Bronchial epithelial cell (primary cell): ENCODE results near the gene IGSF9B. TPM values are rescaled to one million over a fixed set of nuclear protein-coding genes. Genes with fewer than 3 reads are reported as not detected.
A peak's percentile ranks its signal among the peaks of the same experiment; 100 is the strongest.

Experiments used
- DNase-seq: peaks from one replicate; pipeline ENCODE4 v3.0.0-alpha.2; 2010; ENCODE audit warnings: low read depth
- FAIRE-seq: peaks from 2 replicates; lab custom pipeline; 2011; peaks lifted over from hg19 to GRCh38; lab: Jason Lieb, UNC
- H3K27me3 ChIP-seq: 2 replicates; pipeline ENCODE4 v1.5.1; 2011; ENCODE audit warnings: low read length; ENCODE audit not compliant: control insufficient read depth, insufficient read depth
- H3K36me3 ChIP-seq: 2 replicates; pipeline ENCODE4 v1.5.1; 2011; ENCODE audit warnings: low read length; ENCODE audit not compliant: control insufficient read depth, insufficient read depth
- H3K4me3 ChIP-seq: 2 replicates; pipeline ENCODE4 v1.5.1; 2011; ENCODE audit warnings: mild to moderate bottlenecking, low read depth, low read length, control low read depth
- total RNA-seq: library from RNA; depleted of rRNA; stranded (reverse); fragments of >200 nt; gene quantifications from 2 replicates; pipeline ENCODE4 v1.2.1, GENCODE V29; 2014
- TF ChIP-seq, protein P1 (sequence below): IDR thresholded peaks from 2 replicates; pipeline ENCODE4 v1.5.1; 2011; ENCODE audit warnings: mild to moderate bottlenecking, moderate library complexity, low read length, control low read depth, inconsistent platforms; ENCODE audit not compliant: insufficient read depth, severe bottlenecking

The IGSF9B gene
- total RNA-seq, 1 donor from 2014 or later, result under 0.01 TPM

DNA sequence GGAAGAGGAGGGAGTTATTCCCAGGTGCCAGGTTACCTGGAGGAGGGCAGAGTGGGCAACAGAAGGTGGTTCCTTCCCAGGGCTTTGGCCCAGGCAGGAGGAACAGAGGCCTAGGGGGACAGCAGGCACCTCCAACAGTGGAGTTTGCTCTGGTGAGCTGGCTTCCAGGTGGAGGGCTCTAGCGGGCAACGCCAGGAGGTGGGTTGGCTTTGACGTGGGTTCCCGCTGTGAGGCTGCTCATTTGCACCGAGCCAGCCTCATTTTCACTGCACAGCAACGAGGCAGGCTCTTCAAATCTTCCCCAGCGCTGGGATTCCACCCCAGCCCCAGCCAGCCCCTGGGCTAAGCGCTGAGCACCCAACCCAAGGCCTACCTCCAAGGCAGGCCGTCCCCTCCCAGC is 8.1 kb downstream of the IGSF9B start:
- TF ChIP-seq, protein P1, sequence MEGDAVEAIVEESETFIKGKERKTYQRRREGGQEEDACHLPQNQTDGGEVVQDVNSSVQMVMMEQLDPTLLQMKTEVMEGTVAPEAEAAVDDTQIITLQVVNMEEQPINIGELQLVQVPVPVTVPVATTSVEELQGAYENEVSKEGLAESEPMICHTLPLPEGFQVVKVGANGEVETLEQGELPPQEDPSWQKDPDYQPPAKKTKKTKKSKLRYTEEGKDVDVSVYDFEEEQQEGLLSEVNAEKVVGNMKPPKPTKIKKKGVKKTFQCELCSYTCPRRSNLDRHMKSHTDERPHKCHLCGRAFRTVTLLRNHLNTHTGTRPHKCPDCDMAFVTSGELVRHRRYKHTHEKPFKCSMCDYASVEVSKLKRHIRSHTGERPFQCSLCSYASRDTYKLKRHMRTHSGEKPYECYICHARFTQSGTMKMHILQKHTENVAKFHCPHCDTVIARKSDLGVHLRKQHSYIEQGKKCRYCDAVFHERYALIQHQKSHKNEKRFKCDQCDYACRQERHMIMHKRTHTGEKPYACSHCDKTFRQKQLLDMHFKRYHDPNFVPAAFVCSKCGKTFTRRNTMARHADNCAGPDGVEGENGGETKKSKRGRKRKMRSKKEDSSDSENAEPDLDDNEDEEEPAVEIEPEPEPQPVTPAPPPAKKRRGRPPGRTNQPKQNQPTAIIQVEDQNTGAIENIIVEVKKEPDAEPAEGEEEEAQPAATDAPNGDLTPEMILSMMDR, result no peak
- DNase-seq, result no peak
- no peak for FAIRE-seq
- no peaks in the 10 kb centered on the region for H3K36me3 ChIP-seq
- H3K27me3 ChIP-seq, result no peaks in the 10 kb centered on the region
- no peak overlapping the region for H3K4me3 ChIP-seq

DNA sequence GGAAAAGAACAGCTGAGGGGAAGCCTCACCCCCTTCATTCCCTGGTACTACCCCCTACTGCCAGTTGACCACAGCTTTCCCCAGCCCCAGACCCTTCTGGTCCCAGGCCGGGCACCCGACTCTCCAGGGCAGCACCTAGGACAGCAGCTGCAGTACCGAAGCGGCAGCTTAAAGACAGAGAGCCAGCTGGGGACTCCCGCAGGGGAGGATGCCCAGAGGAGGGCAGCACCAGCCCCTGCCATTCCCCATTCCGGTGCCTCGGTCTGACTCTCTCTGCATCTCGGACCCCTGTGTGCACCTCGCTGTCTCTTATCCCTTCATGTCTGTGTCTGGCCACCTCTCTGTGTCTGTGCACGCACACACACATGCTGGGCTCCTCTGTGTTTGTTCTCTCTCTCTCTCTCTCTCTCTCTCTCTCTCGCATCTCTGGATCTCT is 9.4 kb downstream of the IGSF9B start:
- peak; percentile 24 for DNase-seq
- no peak for FAIRE-seq
- Histone ChIP-seq H3K27me3 (no peaks in the 10 kb centered on the region), H3K4me3 (no peak overlapping the region), H3K36me3 (no peaks in the 10 kb centered on the region)
- TF ChIP-seq, protein P1, result peak; percentile 45

DNA sequence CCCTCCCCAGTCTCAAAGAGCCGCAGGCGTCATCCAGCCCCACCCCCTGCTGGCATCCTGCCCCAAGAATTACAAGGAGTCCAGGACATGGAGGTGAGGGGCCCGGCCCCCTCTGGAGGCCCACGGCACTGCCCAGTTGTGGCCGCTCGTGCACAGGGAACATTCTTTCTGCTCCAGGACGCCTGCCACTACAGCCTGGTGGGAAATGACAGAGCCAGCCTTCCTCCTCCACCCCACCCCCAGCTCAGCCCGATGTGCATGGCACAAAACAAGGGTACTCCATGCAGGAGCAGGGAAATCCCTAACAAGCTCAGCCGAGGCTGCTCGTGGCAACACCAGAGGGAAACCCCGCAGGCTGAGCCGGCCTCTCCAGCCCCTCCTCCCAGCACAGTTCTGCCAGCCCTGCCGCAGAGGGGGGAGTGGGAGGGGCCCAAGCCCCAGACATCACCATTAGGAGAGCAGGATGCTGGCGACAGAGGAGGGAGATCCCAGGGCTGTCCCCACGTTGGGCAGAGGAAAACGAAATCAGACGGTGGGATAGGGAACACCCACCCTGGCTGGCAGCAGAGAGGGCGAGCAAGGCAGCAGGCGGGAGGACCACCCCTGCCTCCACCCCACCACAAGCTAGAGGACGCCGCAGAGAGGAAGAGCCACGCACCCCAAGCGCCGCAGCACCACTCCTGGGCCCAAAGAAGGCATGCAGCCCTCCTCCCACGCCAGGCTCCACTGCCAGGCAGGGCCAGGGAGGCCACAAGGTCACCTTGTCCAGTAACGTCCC is 10.0 kb downstream of the IGSF9B start:
- H3K27me3 ChIP-seq, result no peaks in the 10 kb centered on the region

DNA sequence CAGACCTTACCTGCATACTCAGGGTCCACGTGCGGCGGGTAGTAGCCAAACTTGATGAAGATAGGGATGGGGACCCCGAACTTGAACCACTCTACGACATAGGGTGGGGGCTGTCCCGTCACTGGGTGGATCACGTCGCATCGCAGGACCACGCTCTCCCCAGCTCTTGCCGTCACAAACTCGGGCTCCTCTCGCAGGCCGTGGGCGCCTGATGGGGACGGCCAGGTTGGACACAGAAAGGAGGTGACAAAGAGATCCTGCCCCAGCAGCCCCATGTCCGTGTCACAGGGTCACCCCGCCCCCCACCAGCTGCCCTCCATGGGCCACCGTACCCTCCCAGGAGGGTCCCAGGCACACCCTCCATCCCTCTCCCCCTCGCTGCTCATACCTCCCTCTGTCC is 10.7 kb downstream of the IGSF9B start:
- FAIRE-seq (no peak), DNase-seq (no peak)
- no peak overlapping the region for H3K4me3 ChIP-seq
- no peaks in the 10 kb centered on the region for H3K36me3 ChIP-seq
- H3K27me3 ChIP-seq, result no peaks in the 10 kb centered on the region
- TF ChIP-seq, protein P1, result no peak

More for the DNA sequence above, 10.0 kb downstream of the IGSF9B start:
- Histone ChIP-seq H3K4me3 (no peak overlapping the region), H3K36me3 (no peaks in the 10 kb centered on the region)
- no peak for DNase-seq
- TF ChIP-seq, protein P1, result no peak
- no peak for FAIRE-seq

DNA sequence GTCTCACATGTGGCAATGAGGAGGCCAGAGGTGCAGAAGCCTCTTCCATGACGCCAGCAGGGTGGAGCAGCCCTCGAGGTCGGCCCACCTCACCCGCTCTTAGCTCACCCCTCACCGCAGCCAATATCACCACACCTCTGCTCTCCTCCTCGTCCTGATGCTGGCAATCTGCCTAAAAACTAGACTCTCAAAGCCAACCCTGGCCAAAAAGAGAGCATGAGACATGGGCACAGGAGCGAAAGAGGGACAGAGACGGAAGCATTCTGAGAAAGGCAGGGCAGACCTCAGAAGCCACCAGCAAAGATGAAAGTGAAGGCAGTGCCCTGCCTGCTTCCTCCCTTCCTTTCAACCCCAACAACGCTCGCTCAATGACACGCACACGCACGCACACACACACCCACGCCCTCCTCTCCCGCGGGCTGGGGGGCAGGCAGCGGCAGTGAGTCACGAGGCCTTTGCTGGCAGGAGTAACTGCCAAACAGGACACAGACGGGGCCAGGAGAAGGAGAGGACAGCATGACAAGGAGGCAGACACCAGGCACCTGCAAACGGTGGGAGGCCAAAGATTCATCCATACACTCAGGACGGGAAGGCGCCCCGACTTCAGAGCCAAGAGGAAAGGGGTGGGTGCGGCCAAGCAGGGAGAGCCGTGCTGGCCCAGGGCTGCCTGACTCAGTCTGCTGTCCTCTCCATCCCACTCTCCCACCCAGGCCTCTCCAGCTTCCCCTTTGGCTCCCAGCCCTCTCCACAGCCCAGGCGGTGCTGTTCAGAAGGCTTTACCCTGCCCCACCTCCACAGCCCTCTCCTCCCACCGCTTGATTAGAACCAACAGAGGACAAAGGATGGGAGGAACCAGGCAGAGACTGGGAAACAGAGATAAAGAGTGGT is 11.4 kb downstream of the IGSF9B start:
- no peak overlapping the region for H3K4me3 ChIP-seq
- TF ChIP-seq, protein P1, result no peak
- no peak for FAIRE-seq

More for the DNA sequence above, 11.4 kb downstream of the IGSF9B start:
- DNase-seq, result peak; percentile 7
- H3K36me3 ChIP-seq, result no peaks in the 10 kb centered on the region
- no peaks in the 10 kb centered on the region for H3K27me3 ChIP-seq
